ENCODE measurements around the gene CD79B. TPM values are rescaled to one million over a fixed set of nuclear protein-coding genes. Genes with fewer than 3 reads are reported as not detected.
A peak's percentile ranks its signal among the peaks of the same experiment; 100 is the strongest.

CD79B gene
- polyA plus RNA-seq, 4 donors: 1.2 to 3.5 (median 2.7) TPM

GRCh38 chr17:63954402-63955063 is 22.4 kb upstream of the CD79B start:
- DNase-seq (ENCODE audit: low read depth in 4 of 4, low spot score in 3 of 4): no peak

- no peak for DNase-seq (ENCODE audit: low read depth in 4 of 4, low spot score in 3 of 4)
Observed at GRCh38 chr17:63950940-63951907, 19.1 kb upstream of the CD79B start.

GRCh38 chr17:63949576-63950250 is 17.6 kb upstream of the CD79B start:
- no peak for DNase-seq (ENCODE audit: low read depth in 4 of 4, low spot score in 3 of 4)

GRCh38 chr17:63948521-63948920 is 16.4 kb upstream of the CD79B start:
- no peak for DNase-seq (ENCODE audit: low read depth in 4 of 4, low spot score in 3 of 4)

- DNase-seq (ENCODE audit: low read depth in 4 of 4, low spot score in 3 of 4): no peak
Observed at GRCh38 chr17:63947711-63948330, 15.7 kb upstream of the CD79B start.

- DNase-seq (ENCODE audit: low read depth in 4 of 4, low spot score in 3 of 4): no peak
Observed at GRCh38 chr17:63946440-63947363, 14.6 kb upstream of the CD79B start.

GRCh38 chr17:63945784-63946439 is 13.8 kb upstream of the CD79B start:
- DNase-seq (ENCODE audit: low read depth in 4 of 4, low spot score in 3 of 4): peak in 1 of 4 donors; percentile 51

- no peak for DNase-seq (ENCODE audit: low read depth in 4 of 4, low spot score in 3 of 4)
Observed at GRCh38 chr17:63944736-63945499, 12.8 kb upstream of the CD79B start.

GRCh38 chr17:63943745-63944144 is 11.6 kb upstream of the CD79B start:
- no peak for DNase-seq (ENCODE audit: low read depth in 4 of 4, low spot score in 3 of 4)

GRCh38 chr17:63942309-63942985 is 10.3 kb upstream of the CD79B start:
- DNase-seq (ENCODE audit: low read depth in 4 of 4, low spot score in 3 of 4): no peak

GRCh38 chr17:63941751-63942150 is 9.6 kb upstream of the CD79B start:
- no peak for DNase-seq (ENCODE audit: low read depth in 4 of 4, low spot score in 3 of 4)

- no peak for DNase-seq (ENCODE audit: low read depth in 4 of 4, low spot score in 3 of 4)
Observed at GRCh38 chr17:63941162-63941561, 9.0 kb upstream of the CD79B start.

GRCh38 chr17:63940584-63940983 is 8.5 kb upstream of the CD79B start:
- no peak for DNase-seq (ENCODE audit: low read depth in 4 of 4, low spot score in 3 of 4)

GRCh38 chr17:63939884-63940283 is 7.8 kb upstream of the CD79B start:
- DNase-seq (ENCODE audit: low read depth in 4 of 4, low spot score in 3 of 4): no peak

- no peak for DNase-seq (ENCODE audit: low read depth in 4 of 4, low spot score in 3 of 4)
Observed at GRCh38 chr17:63939401-63939800, 7.3 kb upstream of the CD79B start.

GRCh38 chr17:63937920-63938319 is 5.8 kb upstream of the CD79B start:
- no peak for DNase-seq (ENCODE audit: low read depth in 4 of 4, low spot score in 3 of 4)

- DNase-seq (ENCODE audit: low read depth in 4 of 4, low spot score in 3 of 4): no peak
Observed at GRCh38 chr17:63937319-63937718, 5.2 kb upstream of the CD79B start.
